ENCODE measurements around the gene RNF31.

- TF ChIP-seq GATA3 (IDR thresholded peaks at IDR 0.05; ENCODE audit: low read depth, low read length) (no peak), GATA2 (IDR thresholded peaks at IDR 0.05; ENCODE audit: low read depth, low read length) (no peak)
Measured at GRCh38 chr14:24132061-24132685, 15.1 kb upstream of the RNF31 start.

All from SH-SY5Y (cell line).